IMR-90 (cell line): ENCODE results near the gene MT1A. TPM values are rescaled to one million over a fixed set of nuclear protein-coding genes. Genes with fewer than 3 reads are reported as not detected.
A peak's percentile ranks its signal among the peaks of the same experiment; 100 is the strongest.

Experiments
- ATAC-seq: fragments of 200-7000 bp; cut with Tn5 transposase; 2 replicates; pipeline ENCODE4 v1.9.1; 2020; ENCODE audit warnings: low read depth, mild to moderate bottlenecking, moderate library complexity
- BruUV-seq: library from RNA; stranded (reverse); fragments of 400-500 nt; replicated peaks from 2 replicates; lab custom pipeline; 2021; lab: Mats Ljungman, UMichigan
- CTCF ChIA-PET: fragments of 300-600 bp; formaldehyde crosslinking; extraction: SDS; loops from one replicate; lab custom pipeline; 2021; ENCODE audit warnings: antibody characterized with exemption; lab: Yijun Ruan, JAX
- POLR2A ChIA-PET: fragments of 300-600 bp; sonication (Branson Sonifier 250); formaldehyde crosslinking; loops from one replicate; lab custom pipeline; 2022; ENCODE audit warnings: antibody characterized with exemption; ENCODE audit not compliant: unreplicated experiment; lab: Charles Lee
- DNase-seq: peaks from one replicate; pipeline ENCODE4 v3.0.0; 2013
- H2AFZ ChIP-seq: replicated peaks from 2 replicates; pipeline ENCODE3; 2013; ENCODE audit warnings: low read length, mild to moderate bottlenecking; ENCODE audit not compliant: poor library complexity
- H2AK5ac ChIP-seq: 2 replicates; pipeline ENCODE4 v1.6.1; 2013; ENCODE audit warnings: low read depth, low read length, inconsistent platforms
- H2AK9ac ChIP-seq: replicated peaks from 2 replicates; pipeline ENCODE3; 2013; ENCODE audit warnings: mild to moderate bottlenecking, low read depth, low read length, moderate library complexity; ENCODE audit not compliant: poor library complexity
- H2BK120ac ChIP-seq: 2 replicates; pipeline ENCODE4 v1.6.1; 2013; ENCODE audit warnings: low read depth, low read length, inconsistent platforms
- H2BK15ac ChIP-seq: 3 replicates; pipeline ENCODE4 v1.6.1; 2013; ENCODE audit warnings: low read depth, low read length, inconsistent platforms
- H2BK20ac ChIP-seq: 2 replicates; pipeline ENCODE4 v1.6.1; 2013; ENCODE audit warnings: low read depth, mild to moderate bottlenecking, inconsistent platforms, low read length, moderate library complexity
- H2BK5ac ChIP-seq: 2 replicates; pipeline ENCODE4 v1.6.1; 2013; ENCODE audit warnings: mild to moderate bottlenecking, low read depth, low read length, inconsistent platforms; ENCODE audit not compliant: poor library complexity, severe bottlenecking
- H3K14ac ChIP-seq: replicated peaks from 2 replicates; pipeline ENCODE4 v1.6.1; 2013; ENCODE audit warnings: low read depth, low read length, inconsistent platforms
- H3K18ac ChIP-seq: 2 replicates; pipeline ENCODE4 v1.6.1; 2013; ENCODE audit warnings: low read depth, low read length, control low read depth
- H3K23ac ChIP-seq: 2 replicates; pipeline ENCODE4 v1.6.1; 2013; ENCODE audit warnings: low read depth, low read length, inconsistent platforms
- H3K27ac ChIP-seq: 2 replicates; pipeline ENCODE4 v1.5.1; 2013; ENCODE audit warnings: mild to moderate bottlenecking, control low read depth, low read length; ENCODE audit not compliant: insufficient read depth
- H3K27me3 ChIP-seq: 2 replicates; pipeline ENCODE4 v1.6.1; 2013; ENCODE audit warnings: low read length; ENCODE audit not compliant: control insufficient read depth, insufficient read depth
- H3K36me3 ChIP-seq: 2 replicates; pipeline ENCODE4 v1.6.1; 2013; ENCODE audit warnings: low read length, mixed read lengths; ENCODE audit not compliant: control insufficient read depth, insufficient read depth
- H3K4ac ChIP-seq: 2 replicates; pipeline ENCODE4 v1.6.1; 2013; ENCODE audit warnings: low read depth, low read length, inconsistent platforms
- H3K4me1 ChIP-seq: 2 replicates; pipeline ENCODE4 v1.6.1; 2013; ENCODE audit warnings: low read length, mixed read lengths; ENCODE audit not compliant: control insufficient read depth, insufficient read depth
- H3K4me2 ChIP-seq: 2 replicates; pipeline ENCODE4 v1.6.1; 2013; ENCODE audit warnings: low read depth, mild to moderate bottlenecking, control low read depth, low read length, moderate library complexity
- H3K4me3 ChIP-seq: 2 replicates; pipeline ENCODE4 v1.5.1; 2013; ENCODE audit warnings: low read depth, mild to moderate bottlenecking, control low read depth, low read length, moderate library complexity; ENCODE audit not compliant: insufficient read depth
- H3K56ac ChIP-seq: 2 replicates; pipeline ENCODE4 v1.6.1; 2013; ENCODE audit warnings: low read length, inconsistent platforms; ENCODE audit not compliant: insufficient read depth; ENCODE audit errors: extremely low read depth
- H3K79me1 ChIP-seq, 2 experiments: 2 replicates each; pipeline ENCODE4 v1.6.1; 2013; ENCODE audit warnings: low read length in 2 of 2, inconsistent platforms in 1 of 2, low read depth in 1 of 2
- H3K9ac ChIP-seq: 2 replicates; pipeline ENCODE4 v1.6.1; 2013; ENCODE audit warnings: low read depth, low read length, control low read depth
- H3K9me1 ChIP-seq: 2 replicates; pipeline ENCODE4 v1.6.1; 2013; ENCODE audit warnings: low read length, inconsistent platforms; ENCODE audit not compliant: insufficient read depth
- H3K9me3 ChIP-seq: 2 replicates; pipeline ENCODE4 v1.6.1; 2013; ENCODE audit warnings: low read length; ENCODE audit not compliant: control insufficient read depth, insufficient read depth
- H4K20me1 ChIP-seq: 2 replicates; pipeline ENCODE4 v1.6.1; 2013; ENCODE audit warnings: low read length, inconsistent platforms; ENCODE audit not compliant: insufficient read depth
- H4K5ac ChIP-seq: 2 replicates; pipeline ENCODE4 v1.6.1; 2013; ENCODE audit warnings: mild to moderate bottlenecking, low read depth, low read length, control low read depth
- H4K8ac ChIP-seq, 2 experiments: 2 replicates each; pipeline ENCODE4 v1.6.1; 2013; ENCODE audit warnings: low read depth in 2 of 2, low read length in 2 of 2, control low read depth in 1 of 2, inconsistent platforms in 1 of 2
- H4K91ac ChIP-seq: 2 replicates; pipeline ENCODE4 v1.6.1; 2013; ENCODE audit warnings: low read depth, low read length, inconsistent platforms; ENCODE audit not compliant: insufficient read depth
- BHLHE40 ChIP-seq: fragments of 150-350 bp; IDR thresholded peaks from 2 replicates; pipeline ENCODE4 v1.6.1; 2016; ENCODE audit warnings: mild to moderate bottlenecking, low read depth, low read length
- CEBPB ChIP-seq: IDR thresholded peaks from 2 replicates; pipeline ENCODE4 v1.6.1; 2012; ENCODE audit warnings: low read depth, low read length, improper control_type of control experiment
- CHD1 ChIP-seq: IDR thresholded peaks from 2 replicates; pipeline ENCODE4 v1.6.1; 2012; ENCODE audit warnings: low read depth, low read length, improper control_type of control experiment
- FOS ChIP-seq: fragments of 150-350 bp; IDR thresholded peaks from 2 replicates; pipeline ENCODE4 v1.6.1; 2016; ENCODE audit warnings: low read depth, low read length
- MAFK ChIP-seq: IDR thresholded peaks from 2 replicates; pipeline ENCODE4 v1.6.1; 2012; ENCODE audit warnings: low read depth, low read length, improper control_type of control experiment
- MAZ ChIP-seq: IDR thresholded peaks from 2 replicates; pipeline ENCODE4 v1.6.1; 2012; ENCODE audit warnings: low read depth, mild to moderate bottlenecking, low read length, improper control_type of control experiment, moderate library complexity, borderline replicate concordance
- MXI1 ChIP-seq: IDR thresholded peaks from 2 replicates; pipeline ENCODE4 v1.6.1; 2012; ENCODE audit warnings: low read depth, mild to moderate bottlenecking, low read length, moderate library complexity, borderline replicate concordance
- NFE2L2 ChIP-seq: fragments of 150-350 bp; IDR thresholded peaks from 2 replicates; pipeline ENCODE4 v1.6.1; 2016; ENCODE audit warnings: low read depth, mild to moderate bottlenecking, low read length
- POLR2A ChIP-seq: IDR thresholded peaks from 2 replicates; pipeline ENCODE4 v1.6.1; 2012; ENCODE audit warnings: mild to moderate bottlenecking, low read depth, low read length
- RAD21 ChIP-seq: IDR thresholded peaks from 2 replicates; pipeline ENCODE4 v1.6.1; 2012; ENCODE audit warnings: low read length, improper control_type of control experiment
- RCOR1 ChIP-seq: IDR thresholded peaks from 2 replicates; pipeline ENCODE4 v1.6.1; 2012; ENCODE audit warnings: mild to moderate bottlenecking, low read length, improper control_type of control experiment; ENCODE audit not compliant: insufficient replicate concordance
- RFX5 ChIP-seq: IDR thresholded peaks from 2 replicates; pipeline ENCODE4 v1.8.0; 2012; ENCODE audit warnings: low read depth, mild to moderate bottlenecking, low read length, moderate library complexity
- SMC3 ChIP-seq: fragments of 150-350 bp; IDR thresholded peaks from 2 replicates; pipeline ENCODE4 v1.6.1; 2016; ENCODE audit warnings: low read depth, mild to moderate bottlenecking, antibody characterized with exemption, low read length, moderate library complexity
- USF2 ChIP-seq: fragments of 150-350 bp; IDR thresholded peaks from 2 replicates; pipeline ENCODE4 v1.6.1; 2017; ENCODE audit warnings: mild to moderate bottlenecking, antibody characterized with exemption, low read length, low read depth
- dilution Hi-C: fragments of 300-500 bp; cut with HindIII; formaldehyde crosslinking; loops from one replicate; pipeline ENCODE4 v1.14.3; 2018; ENCODE audit warnings: low sequenced_read_pairs; ENCODE audit not compliant: unreplicated experiment
- in situ Hi-C: fragments of 300-500 bp; cut with MboI; formaldehyde crosslinking; loops from 3 replicates; pipeline ENCODE4 v1.14.3; 2019; ENCODE audit warnings: low sequenced_read_pairs, inconsistent platforms, mixed read lengths
- intact Hi-C: fragments of 100-400 bp; cut with micrococcal nuclease; formaldehyde crosslinking; loops from 2 replicates; pipeline ENCODE4 v1.10.0; 2022
- polyA plus RNA-seq, 3 experiments: library from polyadenylated mRNA; depleted of rRNA; stranded (reverse); fragments of >200 nt; gene quantifications; 2 replicates each; pipeline ENCODE4 v1.2.3, GENCODE V29; 2012; ENCODE audit warnings: low replicate concordance in 1 of 3
- total RNA-seq: library from RNA; depleted of rRNA; stranded (reverse); fragments of >200 nt; gene quantifications from 2 replicates; pipeline ENCODE4 v1.2.3, GENCODE V29; 2012
- TF ChIP-seq, protein P1 (sequence below): fragments of 150-350 bp; IDR thresholded peaks from 2 replicates; pipeline ENCODE4 v1.6.1; 2016; ENCODE audit warnings: low read depth, mild to moderate bottlenecking, low read length, moderate library complexity, borderline replicate concordance
- TF ChIP-seq, protein P2 (sequence below): conservative IDR thresholded peaks from 2 replicates; pipeline ENCODE4 v1.5.1; 2012; ENCODE audit warnings: mild to moderate bottlenecking, low read depth, low read length, improper control_type of control experiment

MT1A gene
- total and polyA plus RNA-seq, 2 of the 4 experiments (the other 2 are of a cell fraction) = 1.6 TPM; not detected in 1

- peaks cover 36% of the 10 kb centered on the region for H3K4me1 ChIP-seq
- BruUV-seq = no TSS peak
- H2BK15ac ChIP-seq = peak overlapping the region; percentile 98; the same call in 1 of the 3 replicates
- peak; percentile 86 for DNase-seq
- no peak overlapping the region for H2AFZ ChIP-seq
- H4K8ac ChIP-seq = peak overlapping the region; percentile 75 to 78; a peak in 3 of 4 replicates
- H3K4ac ChIP-seq = peak overlapping the region; percentile 93
- intact Hi-C loops (no loop called here), in situ Hi-C loops (no loop called here), dilution Hi-C loops (no loop called here)
- no peaks in the 10 kb centered on the region for H3K9me3 ChIP-seq
- H2AK5ac ChIP-seq = peak overlapping the region; percentile 99
- H2BK5ac ChIP-seq = peak overlapping the region; percentile 96
- peak overlapping the region; percentile 96 for H2BK120ac ChIP-seq
- H3K9me1 ChIP-seq = peaks cover 24% of the 10 kb centered on the region
- no peak overlapping the region for H3K4me3 ChIP-seq
- peaks cover 2 to 54% of the 10 kb centered on the region in 2 experiments; a peak in 3 of 4 replicates for H3K79me1 ChIP-seq
- ChIA-PET CTCF (no interaction called here), POLR2A (no interaction called here)
- peak overlapping the region; percentile 66; the same call in 1 of the 2 replicates for H3K18ac ChIP-seq
- TF ChIP-seq BHLHE40 = no peak
- TF ChIP-seq NFE2L2 = no peak
- TF ChIP-seq CHD1 = no peak
- peak; percentile 14 for TF ChIP-seq RCOR1
- TF ChIP-seq SMC3 = no peak
- TF ChIP-seq RAD21 = no peak
- TF ChIP-seq RFX5 = no peak
- peak; percentile 15; the same call in 1 of the 2 replicates for TF ChIP-seq CEBPB
- TF ChIP-seq, protein P1, sequence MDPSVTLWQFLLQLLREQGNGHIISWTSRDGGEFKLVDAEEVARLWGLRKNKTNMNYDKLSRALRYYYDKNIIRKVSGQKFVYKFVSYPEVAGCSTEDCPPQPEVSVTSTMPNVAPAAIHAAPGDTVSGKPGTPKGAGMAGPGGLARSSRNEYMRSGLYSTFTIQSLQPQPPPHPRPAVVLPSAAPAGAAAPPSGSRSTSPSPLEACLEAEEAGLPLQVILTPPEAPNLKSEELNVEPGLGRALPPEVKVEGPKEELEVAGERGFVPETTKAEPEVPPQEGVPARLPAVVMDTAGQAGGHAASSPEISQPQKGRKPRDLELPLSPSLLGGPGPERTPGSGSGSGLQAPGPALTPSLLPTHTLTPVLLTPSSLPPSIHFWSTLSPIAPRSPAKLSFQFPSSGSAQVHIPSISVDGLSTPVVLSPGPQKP = no peak
- no peak for TF ChIP-seq POLR2A
- no peak for TF ChIP-seq MAFK
- TF ChIP-seq FOS = peak; percentile 77; the same call in 1 of the 2 replicates
- no peak for TF ChIP-seq USF2
- TF ChIP-seq, protein P2, sequence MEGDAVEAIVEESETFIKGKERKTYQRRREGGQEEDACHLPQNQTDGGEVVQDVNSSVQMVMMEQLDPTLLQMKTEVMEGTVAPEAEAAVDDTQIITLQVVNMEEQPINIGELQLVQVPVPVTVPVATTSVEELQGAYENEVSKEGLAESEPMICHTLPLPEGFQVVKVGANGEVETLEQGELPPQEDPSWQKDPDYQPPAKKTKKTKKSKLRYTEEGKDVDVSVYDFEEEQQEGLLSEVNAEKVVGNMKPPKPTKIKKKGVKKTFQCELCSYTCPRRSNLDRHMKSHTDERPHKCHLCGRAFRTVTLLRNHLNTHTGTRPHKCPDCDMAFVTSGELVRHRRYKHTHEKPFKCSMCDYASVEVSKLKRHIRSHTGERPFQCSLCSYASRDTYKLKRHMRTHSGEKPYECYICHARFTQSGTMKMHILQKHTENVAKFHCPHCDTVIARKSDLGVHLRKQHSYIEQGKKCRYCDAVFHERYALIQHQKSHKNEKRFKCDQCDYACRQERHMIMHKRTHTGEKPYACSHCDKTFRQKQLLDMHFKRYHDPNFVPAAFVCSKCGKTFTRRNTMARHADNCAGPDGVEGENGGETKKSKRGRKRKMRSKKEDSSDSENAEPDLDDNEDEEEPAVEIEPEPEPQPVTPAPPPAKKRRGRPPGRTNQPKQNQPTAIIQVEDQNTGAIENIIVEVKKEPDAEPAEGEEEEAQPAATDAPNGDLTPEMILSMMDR = no peak
- no peak for TF ChIP-seq MAZ
- TF ChIP-seq MXI1 = no peak
- peak overlapping the region; percentile 52; the same call in 1 of the 2 replicates for H4K5ac ChIP-seq
- peak overlapping the region; percentile 81; the same call in 1 of the 2 replicates for H3K14ac ChIP-seq
- H4K20me1 ChIP-seq = no peaks in the 10 kb centered on the region
- peak overlapping the region; percentile 79 for H2AK9ac ChIP-seq
- H3K36me3 ChIP-seq = no peaks in the 10 kb centered on the region
- H3K27me3 ChIP-seq = no peaks in the 10 kb centered on the region
- no peak overlapping the region for H3K9ac ChIP-seq
- peak overlapping the region; percentile 96; the same call in 1 of the 2 replicates for H2BK20ac ChIP-seq
- no peak overlapping the region for H3K56ac ChIP-seq
- peak overlapping the region; percentile 72; the same call in 1 of the 2 replicates for H3K23ac ChIP-seq
- H4K91ac ChIP-seq = peak overlapping the region; percentile 91
- ATAC-seq = peak; percentile 8
- 0 out of 2 replicates have a peak overlapping the region, but pooled peaks have one; percentile 22 for H3K4me2 ChIP-seq
- H3K27ac ChIP-seq = peak overlapping the region; percentile 59
Observed at GRCh38 chr16:56614549-56614991, 23.9 kb upstream of the MT1A start.
